Measurements from ENCODE around the gene GFRA1.

The GFRA1 gene

GRCh38 chr10:116270771-116271592, 2.0 kb downstream of the GFRA1 start:
- no peak for DNase-seq

GRCh38 chr10:116270126-116270770, 2.8 kb downstream of the GFRA1 start:
- DNase-seq, result no peak

DNA sequence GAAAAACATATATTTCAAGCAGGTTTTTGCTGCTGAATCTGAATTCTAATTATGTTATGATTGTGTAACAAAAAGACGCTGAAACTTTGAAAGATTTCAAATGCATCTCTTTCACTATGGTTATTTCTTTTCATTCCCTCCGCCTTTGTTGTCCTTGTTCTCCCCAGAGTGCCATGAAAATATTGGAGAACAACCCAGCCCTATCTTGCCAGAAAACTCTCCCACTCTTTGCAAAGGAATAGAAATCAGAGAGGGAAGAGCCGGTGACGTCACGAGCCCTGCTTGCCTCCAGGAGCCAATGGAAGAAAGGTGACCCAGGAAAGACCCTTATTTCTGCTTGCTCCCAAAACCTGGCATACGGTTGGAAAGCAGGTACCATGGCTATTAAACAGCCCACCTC, 3.4 kb downstream of the GFRA1 start:
- DNase-seq, result no peak

- DNase-seq, result no peak
These were observed 4.0 kb downstream of the GFRA1 start for GRCh38 chr10:116268976-116269375.

DNA sequence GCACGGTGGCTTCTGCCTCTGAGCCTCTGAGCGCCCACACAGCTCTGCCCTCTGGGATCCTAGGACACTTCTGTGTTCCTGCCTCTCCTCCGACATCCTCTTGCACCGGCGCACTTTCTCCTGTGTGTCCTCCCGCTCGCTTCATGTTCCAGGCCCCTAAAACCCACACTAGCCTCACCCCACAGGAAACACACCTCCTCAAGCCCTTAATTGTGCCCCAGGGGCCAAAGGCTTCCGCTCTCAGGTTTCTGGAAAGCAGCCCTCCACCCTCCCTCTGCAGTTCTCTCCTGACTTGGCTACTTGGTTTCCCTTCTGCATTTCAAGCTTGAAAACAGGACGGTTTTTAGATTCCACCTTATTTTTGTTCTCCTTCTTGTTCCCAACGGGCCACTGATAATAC, 7.3 kb downstream of the GFRA1 start:
- DNase-seq, result no peak

- no peak for DNase-seq
These were observed 8.9 kb downstream of the GFRA1 start for GRCh38 chr10:116263870-116264655.

DNA sequence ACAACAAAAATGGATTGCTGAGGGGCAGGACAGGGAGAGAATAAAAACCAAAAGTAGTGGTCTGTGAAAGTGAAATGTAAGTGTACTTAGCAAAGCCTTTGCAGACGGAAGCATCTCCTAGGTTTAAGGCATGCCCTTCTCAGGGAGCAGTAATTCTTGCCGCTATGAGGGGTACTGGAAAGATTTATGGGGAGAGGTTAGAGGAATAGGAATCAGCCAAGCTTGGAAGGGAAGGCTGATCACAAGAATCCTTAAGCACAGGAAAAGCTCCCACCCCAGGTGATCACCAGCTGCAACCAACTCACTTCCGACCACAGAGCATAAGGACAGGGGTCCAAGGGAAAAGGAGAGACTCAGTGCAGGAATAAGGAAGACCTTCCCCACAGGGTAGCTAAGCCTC, 10.3 kb downstream of the GFRA1 start:
- DNase-seq, result no peak

DNA sequence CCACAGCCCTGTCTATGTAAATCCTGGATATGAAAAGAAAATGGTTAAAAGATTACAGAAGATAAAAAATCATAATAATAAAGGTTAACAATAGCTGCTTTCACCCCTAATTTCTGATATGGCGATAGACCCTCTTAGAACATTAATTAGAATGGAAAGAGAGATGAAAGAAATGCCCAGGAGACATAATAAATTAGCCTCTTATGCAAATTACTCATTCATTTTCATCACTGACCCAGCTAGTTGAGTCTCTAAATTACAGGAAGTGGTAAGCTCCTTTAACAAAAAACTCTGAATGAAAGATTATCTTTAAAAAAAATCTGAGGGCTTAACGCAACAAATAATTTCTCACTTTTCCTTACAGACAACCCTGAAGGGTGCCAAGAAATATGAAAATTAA, 12.4 kb downstream of the GFRA1 start:
- no peak for DNase-seq

DNA sequence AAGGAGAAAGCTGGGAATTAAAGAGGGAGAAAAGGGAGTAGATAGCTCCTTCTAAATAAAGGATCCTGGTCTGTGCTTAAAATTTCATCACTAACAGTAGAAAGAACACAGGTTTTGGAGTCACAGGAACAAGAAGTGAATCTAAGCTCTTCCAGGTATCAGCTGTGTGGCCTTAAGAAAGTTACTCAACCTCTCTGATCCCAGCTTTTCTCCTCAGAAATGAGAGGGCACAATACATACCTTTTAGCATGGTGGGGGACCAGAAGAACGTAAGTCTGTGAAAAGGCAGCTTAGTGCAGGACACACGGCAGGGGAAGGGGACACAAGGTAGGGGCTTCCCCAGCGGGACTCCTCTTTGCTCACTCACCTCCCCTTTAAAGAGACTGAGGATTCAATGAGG, 13.4 kb downstream of the GFRA1 start:
- no peak for DNase-seq

DNA sequence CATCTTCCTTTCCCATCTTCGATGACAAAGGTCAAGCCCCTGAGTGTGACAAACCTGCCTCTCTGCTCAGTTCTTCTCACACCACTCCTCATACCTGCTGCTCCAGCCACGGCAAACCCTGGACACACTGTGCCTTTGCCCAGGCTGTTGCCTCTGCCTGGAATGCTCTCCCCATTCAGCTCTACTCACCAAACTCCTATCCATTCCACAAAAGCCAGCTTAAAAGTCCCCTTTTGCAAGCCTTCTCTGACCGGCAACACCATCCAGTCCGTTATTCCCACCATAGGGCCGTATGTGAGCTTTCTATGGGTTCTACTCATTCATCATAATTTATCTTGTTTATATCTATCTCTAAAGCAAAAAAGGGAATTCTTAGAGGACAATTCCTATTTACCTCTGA, 15.2 kb downstream of the GFRA1 start:
- DNase-seq, result no peak

- DNase-seq, result no peak
These were observed 16.2 kb downstream of the GFRA1 start for GRCh38 chr10:116256752-116257259.

DNA sequence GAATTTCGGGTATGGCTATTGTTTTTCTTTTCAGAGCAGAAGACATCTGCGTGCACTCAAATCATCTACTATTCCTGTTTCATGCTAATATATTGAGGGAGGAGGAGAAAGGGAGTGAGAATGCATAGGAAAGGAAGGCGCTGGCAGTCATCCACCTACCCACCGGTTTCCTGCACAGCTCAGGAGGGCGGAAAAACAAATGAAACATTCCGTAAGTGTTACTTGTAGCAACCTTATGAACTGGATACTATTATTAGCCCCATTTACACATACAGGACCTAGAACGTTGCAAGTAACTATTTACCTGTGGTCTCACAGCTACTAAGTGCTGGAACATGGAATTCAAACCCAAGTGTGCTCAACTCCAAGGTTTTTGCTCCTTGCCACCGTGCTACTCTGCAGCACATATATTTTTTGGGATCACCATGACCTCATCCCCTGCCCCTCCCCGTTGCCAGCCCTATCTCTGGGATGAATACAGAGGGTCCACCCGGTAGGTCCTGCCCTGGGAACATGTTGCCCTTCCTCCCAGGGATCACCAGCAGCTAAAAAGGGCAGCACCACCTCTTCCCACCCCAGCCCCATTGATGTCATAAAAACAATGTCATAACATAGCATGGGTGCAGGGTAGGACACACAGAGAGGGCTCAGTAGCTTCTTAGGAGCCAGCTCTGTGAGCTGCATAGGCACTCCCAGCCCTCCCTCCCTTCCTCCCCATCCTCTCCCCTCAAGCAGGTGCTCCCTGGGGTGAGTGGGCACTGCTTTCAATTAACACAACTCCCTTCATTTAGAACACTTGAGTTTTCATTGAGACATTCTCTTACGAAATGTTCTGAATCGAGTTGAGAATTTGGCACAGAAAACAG, 16.9 kb downstream of the GFRA1 start:
- DNase-seq, result no peak

DNA sequence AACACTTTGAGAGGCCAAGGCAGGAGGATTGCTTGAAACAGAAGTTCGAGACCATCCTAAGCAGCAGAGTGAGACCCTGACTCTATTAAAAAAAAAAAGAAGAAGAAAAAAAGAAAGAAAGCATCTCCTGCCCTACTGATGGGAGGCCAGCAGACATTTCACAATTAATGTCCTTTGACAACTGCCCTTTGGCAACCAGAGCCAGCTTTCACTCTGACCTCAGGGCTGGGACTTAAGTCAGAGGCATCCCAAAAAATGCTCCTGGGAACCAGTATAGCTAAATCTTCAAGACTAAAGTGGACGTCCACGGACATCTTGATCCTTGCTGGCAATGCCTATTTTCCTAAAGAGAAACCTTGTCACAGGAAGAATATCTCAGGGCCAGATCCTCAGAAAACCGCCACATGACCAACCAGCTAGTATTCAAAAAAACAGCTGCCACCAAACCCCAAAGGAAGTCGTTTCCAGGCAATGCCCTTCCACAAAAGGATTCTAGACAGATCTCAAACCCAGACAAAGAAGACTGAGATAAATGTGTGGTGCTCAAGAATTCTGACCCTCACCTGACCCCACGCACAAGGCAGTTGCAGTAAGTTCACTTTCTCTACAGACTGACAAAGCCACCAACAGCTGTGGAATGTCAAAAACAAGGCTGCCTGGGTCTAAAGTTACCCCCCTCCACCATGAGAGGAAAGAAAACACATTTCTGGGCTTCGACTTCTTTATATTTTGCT, 18.4 kb downstream of the GFRA1 start:
- no peak for DNase-seq

DNA sequence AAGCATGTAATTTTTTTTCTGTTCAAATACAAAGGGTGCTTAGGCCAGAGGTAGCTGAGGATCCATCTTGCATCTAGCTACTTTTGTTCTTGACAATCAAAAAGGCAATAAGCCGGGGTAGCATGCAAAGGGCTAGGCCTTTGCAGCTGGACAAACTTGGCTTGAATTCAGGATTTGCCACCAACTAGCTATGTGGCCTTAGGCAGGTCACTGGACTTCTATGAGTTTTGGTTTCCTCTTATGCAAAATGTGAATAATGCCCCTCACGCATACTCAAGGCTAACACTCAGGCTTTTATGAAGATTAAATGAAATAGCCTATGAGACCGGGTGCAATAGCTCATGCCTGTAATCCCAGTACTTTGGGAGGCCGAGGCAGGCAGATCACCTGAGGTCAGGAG, 19.3 kb downstream of the GFRA1 start:
- no peak for DNase-seq

DNA sequence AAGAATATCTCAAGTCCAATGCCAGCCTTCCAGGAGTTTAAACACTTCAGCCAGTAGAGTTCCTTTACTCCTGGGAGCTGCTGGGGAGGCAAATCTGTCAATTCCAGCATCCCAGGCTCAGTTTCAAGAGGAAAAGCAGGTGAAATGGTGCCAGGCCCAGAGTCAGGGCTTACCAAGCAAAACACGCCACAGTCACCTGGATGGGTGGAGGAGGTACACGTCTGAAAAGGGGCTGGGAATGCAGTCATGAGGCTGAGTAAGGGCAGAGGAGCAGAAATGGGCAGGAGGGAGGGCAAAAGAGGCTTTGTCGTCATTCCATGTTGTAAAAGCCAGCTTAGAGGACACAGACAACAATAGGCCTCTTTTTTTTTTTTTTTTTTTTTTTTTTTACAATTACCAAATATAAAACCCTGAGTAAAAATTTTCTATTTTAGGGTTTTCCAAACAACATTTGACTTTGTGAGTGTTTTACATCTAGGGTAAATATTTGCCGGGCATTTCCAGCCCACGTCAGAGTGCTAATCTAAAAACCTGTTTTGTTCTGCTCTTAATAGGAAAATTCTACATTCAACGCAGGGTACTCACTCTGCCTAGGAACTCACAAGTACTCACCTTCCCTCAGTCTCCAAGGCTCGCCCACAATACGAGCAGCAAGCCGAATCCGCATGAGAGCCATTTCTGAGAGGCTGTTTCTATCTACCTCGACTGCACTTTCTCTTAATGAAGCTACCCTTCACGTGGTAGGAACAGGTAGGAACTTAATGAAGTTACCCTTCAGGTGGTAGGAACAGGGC, 21.2 kb downstream of the GFRA1 start:
- no peak for DNase-seq

- DNase-seq, result no peak
These were observed 25.3 kb downstream of the GFRA1 start for GRCh38 chr10:116247691-116248090.

DNA sequence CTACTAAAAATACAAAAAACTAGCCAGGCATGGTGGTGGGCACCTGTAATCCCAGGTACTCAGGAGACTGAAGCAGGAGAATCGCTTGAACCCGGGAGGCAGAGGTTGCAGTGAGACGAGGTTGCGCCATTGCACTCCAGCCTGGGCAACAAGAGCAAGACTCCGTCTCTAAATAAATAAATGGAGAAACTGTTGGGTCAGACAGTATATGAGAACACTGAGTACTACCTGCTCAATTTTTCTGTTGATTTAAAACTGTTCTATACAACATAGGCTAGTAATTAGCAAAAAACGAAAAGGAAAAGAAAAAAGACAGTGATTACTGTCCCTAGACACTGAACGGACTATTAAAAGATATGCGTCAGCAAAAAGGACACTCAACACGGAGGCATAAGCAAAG, 26.7 kb downstream of the GFRA1 start:
- no peak for DNase-seq

- no peak for DNase-seq
These were observed 27.9 kb downstream of the GFRA1 start for GRCh38 chr10:116245156-116245555.

DNA sequence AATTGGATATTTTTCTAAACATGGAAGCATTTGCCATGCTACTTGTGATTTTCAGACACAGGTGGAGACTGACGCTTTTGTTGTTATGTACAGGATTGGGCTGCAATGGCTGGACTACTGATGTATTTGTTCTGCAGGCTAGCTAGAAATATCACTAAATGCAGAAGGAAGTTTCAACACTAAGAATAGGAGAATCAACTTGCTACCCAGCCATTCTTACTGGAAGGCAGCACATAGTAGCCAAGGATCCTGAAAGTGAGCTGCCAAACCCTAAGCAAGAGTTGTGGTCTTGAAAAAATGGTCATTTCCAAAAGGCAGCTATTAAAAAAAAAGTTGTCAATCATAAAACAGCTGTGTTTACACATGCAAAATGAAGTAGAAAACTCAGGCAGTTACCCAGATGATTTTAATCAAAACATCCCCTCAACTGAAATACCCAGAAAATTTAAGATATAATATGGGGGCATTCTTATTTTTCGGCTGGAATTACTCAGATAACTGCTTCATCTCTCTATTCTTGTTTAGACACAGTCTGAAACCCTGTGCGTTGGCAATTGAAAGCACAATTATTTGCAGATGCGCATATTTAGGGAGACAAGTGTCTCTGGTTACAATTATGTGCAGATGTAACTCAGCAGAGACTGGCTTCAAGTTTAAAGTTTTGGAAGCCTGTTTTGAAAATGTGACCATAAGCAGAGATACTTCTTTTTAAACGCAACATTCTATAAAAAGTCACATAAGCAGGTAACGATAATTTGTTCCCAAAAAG, 31.2 kb downstream of the GFRA1 start:
- DNase-seq, result no peak

DNA sequence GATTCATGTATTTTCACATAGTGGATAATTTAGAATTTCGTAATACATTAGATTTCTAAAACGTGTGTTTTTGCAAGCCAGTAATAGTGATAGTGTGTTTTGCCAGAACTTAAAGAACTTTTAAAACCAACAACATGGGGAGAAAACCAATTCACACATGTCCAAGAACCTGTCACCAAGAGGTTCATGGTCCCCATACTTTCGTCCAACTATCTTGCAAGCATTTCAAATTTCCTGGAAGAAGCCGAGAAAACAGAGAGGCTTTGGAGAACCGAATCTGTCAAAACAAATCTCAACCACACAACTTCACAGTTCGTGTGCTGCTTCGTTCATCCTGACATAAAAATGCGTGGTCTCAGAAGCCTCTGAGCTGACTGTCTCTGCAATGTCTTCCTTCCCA, 31.9 kb downstream of the GFRA1 start:
- DNase-seq, result no peak

Measured in NCI-H1436 treated with DMSO at 0.1 percent for 48 hours (cell line).